ENCODE measurements around the gene PPP2R2C.

Gene PPP2R2C

GRCh38 chr4:6461301-6462165 is 10.9 kb downstream of the PPP2R2C start:
- no peak for TF ChIP-seq CTCF (IDR thresholded peaks at IDR 0.05)

GRCh38 chr4:6460876-6461275 is 11.5 kb downstream of the PPP2R2C start:
- TF ChIP-seq CTCF (IDR thresholded peaks at IDR 0.05) = no peak
- TF ChIP-seq ZFX (IDR thresholded peaks at IDR 0.05; ENCODE audit: borderline replicate concordance) = no peak
- H3K27ac ChIP-seq = no peak overlapping the region

More at GRCh38 chr4:6461301-6462165, 10.9 kb downstream of the PPP2R2C start:
- no peak overlapping the region for H3K27ac ChIP-seq

GRCh38 chr4:6458528-6458927 is 13.9 kb downstream of the PPP2R2C start:
- no peak for TF ChIP-seq ZFX (IDR thresholded peaks at IDR 0.05; ENCODE audit: borderline replicate concordance)
- TF ChIP-seq CTCF (IDR thresholded peaks at IDR 0.05) = no peak
- H3K27ac ChIP-seq = no peak overlapping the region

GRCh38 chr4:6456450-6456849 is 16.0 kb downstream of the PPP2R2C start:
- no peak overlapping the region for H3K27ac ChIP-seq
- TF ChIP-seq ZFX (IDR thresholded peaks at IDR 0.05; ENCODE audit: borderline replicate concordance) = no peak
- TF ChIP-seq CTCF (IDR thresholded peaks at IDR 0.05) = no peak

GRCh38 chr4:6454112-6454910 is 18.1 kb downstream of the PPP2R2C start:
- no peak for TF ChIP-seq CTCF (IDR thresholded peaks at IDR 0.05)
- H3K27ac ChIP-seq = no peak overlapping the region

- no peak overlapping the region for H3K27ac ChIP-seq
- TF ChIP-seq ZFX (IDR thresholded peaks at IDR 0.05; ENCODE audit: borderline replicate concordance) (no peak), CTCF (IDR thresholded peaks at IDR 0.05) (no peak)
Observed at GRCh38 chr4:6453688-6453990, 18.8 kb downstream of the PPP2R2C start.
